H9 (cell line): ENCODE data around the gene BST2. TPM values are rescaled to one million over a fixed set of nuclear protein-coding genes. Genes with fewer than 3 reads are reported as not detected.
A peak's percentile ranks its signal among the peaks of the same experiment; 100 is the strongest.

Experiments
- DNase-seq: peaks from one replicate; pipeline ENCODE4 v3.0.0-alpha.2; 2017
- H2AFZ ChIP-seq: one replicate; pipeline ENCODE4 v1.6.1; 2013; ENCODE audit warnings: mild to moderate bottlenecking, low read length, control low read depth, moderate library complexity
- H2AK5ac ChIP-seq: 2 replicates; pipeline ENCODE4 v1.6.1; 2013; ENCODE audit warnings: low read length, control low read depth, mixed read lengths; ENCODE audit not compliant: insufficient read length
- H2BK120ac ChIP-seq: one replicate; pipeline ENCODE4 v1.6.1; 2013; ENCODE audit warnings: low read depth, mild to moderate bottlenecking, low read length, control low read depth, inconsistent platforms; ENCODE audit not compliant: poor library complexity, severe bottlenecking
- H2BK12ac ChIP-seq: 2 replicates; pipeline ENCODE4 v1.6.1; 2013; ENCODE audit warnings: low read length, control low read depth, mixed read lengths, low read depth; ENCODE audit not compliant: insufficient read length
- H2BK15ac ChIP-seq: 2 replicates; pipeline ENCODE4 v1.6.1; 2013; ENCODE audit warnings: low read depth, low read length, control low read depth
- H2BK20ac ChIP-seq: one replicate; pipeline ENCODE4 v1.6.1; 2013; ENCODE audit warnings: low read depth, mild to moderate bottlenecking, low read length, control low read depth, inconsistent platforms; ENCODE audit not compliant: poor library complexity, severe bottlenecking
- H2BK5ac ChIP-seq: 2 replicates; pipeline ENCODE4 v1.6.1; 2013; ENCODE audit warnings: low read length, control low read depth, mixed read lengths; ENCODE audit not compliant: insufficient read length
- H3K14ac ChIP-seq: 2 replicates; pipeline ENCODE4 v1.6.1; 2013; ENCODE audit warnings: low read length, control low read depth; ENCODE audit not compliant: insufficient read depth
- H3K18ac ChIP-seq: 2 replicates; pipeline ENCODE4 v1.6.1; 2013; ENCODE audit warnings: low read depth, mild to moderate bottlenecking, mixed read lengths, low read length, control low read depth; ENCODE audit not compliant: insufficient read length
- H3K23ac ChIP-seq: 2 replicates; pipeline ENCODE4 v1.6.1; 2013; ENCODE audit warnings: low read length, control low read depth, mixed read lengths, low read depth; ENCODE audit not compliant: insufficient read length
- H3K23me2 ChIP-seq: 2 replicates; pipeline ENCODE4 v1.6.1; 2013; ENCODE audit warnings: low read depth, mild to moderate bottlenecking, mixed read lengths, low read length, control low read depth; ENCODE audit not compliant: insufficient read length, poor library complexity, severe bottlenecking
- H3K27ac ChIP-seq: 2 replicates; pipeline ENCODE4 v1.5.1; 2013; ENCODE audit warnings: low read length, control low read depth, mixed read lengths, low read depth; ENCODE audit not compliant: insufficient read length
- H3K27me3 ChIP-seq: 2 replicates; pipeline ENCODE4 v1.6.1; 2013; ENCODE audit warnings: low read length, control low read depth, inconsistent platforms; ENCODE audit not compliant: insufficient read depth
- H3K4ac ChIP-seq: 2 replicates; pipeline ENCODE4 v1.6.1; 2013; ENCODE audit warnings: low read depth, mild to moderate bottlenecking, control low read depth, inconsistent platforms, low read length, moderate library complexity
- H3K4me1 ChIP-seq: 2 replicates; pipeline ENCODE4 v1.6.1; 2013; ENCODE audit warnings: low read length, control low read depth, inconsistent platforms; ENCODE audit not compliant: insufficient read depth
- H3K4me2 ChIP-seq: 2 replicates; pipeline ENCODE4 v1.6.1; 2013; ENCODE audit warnings: low read length, control low read depth, mixed read lengths; ENCODE audit not compliant: insufficient read length, insufficient read depth
- H3K56ac ChIP-seq: 2 replicates; pipeline ENCODE4 v1.6.1; 2013; ENCODE audit warnings: low read depth, mild to moderate bottlenecking, mixed read lengths, low read length, control low read depth; ENCODE audit not compliant: insufficient read length
- H3K79me1 ChIP-seq: 2 replicates; pipeline ENCODE4 v1.6.1; 2013; ENCODE audit warnings: low read depth, mild to moderate bottlenecking, moderate library complexity, low read length, control low read depth, inconsistent platforms; ENCODE audit not compliant: insufficient read depth, poor library complexity, severe bottlenecking
- H3K79me2 ChIP-seq: 2 replicates; pipeline ENCODE4 v1.6.1; 2013; ENCODE audit warnings: low read length, control low read depth, inconsistent platforms; ENCODE audit not compliant: insufficient read depth
- H3K9ac ChIP-seq: 2 replicates; pipeline ENCODE4 v1.6.1; 2013; ENCODE audit warnings: low read length, control low read depth, mixed read lengths; ENCODE audit not compliant: insufficient read length; ENCODE audit errors: extremely low read depth
- H3K9me3 ChIP-seq: one replicate; pipeline ENCODE4 v1.6.1; 2013; ENCODE audit warnings: low read depth, low read length, inconsistent platforms; ENCODE audit not compliant: control insufficient read depth
- H3T11ph ChIP-seq: one replicate; pipeline ENCODE4 v1.6.1; 2013; ENCODE audit warnings: mild to moderate bottlenecking, low read length, control low read depth, inconsistent platforms
- H4K20me1 ChIP-seq: one replicate; pipeline ENCODE4 v1.6.1; 2013; ENCODE audit not compliant: control insufficient read depth, insufficient read length, insufficient read depth
- H4K5ac ChIP-seq: 2 replicates; pipeline ENCODE4 v1.6.1; 2013; ENCODE audit warnings: low read depth, mild to moderate bottlenecking, mixed read lengths, low read length, control low read depth; ENCODE audit not compliant: insufficient read length
- H4K8ac ChIP-seq: replicated peaks from 2 replicates; pipeline ENCODE4 v1.6.1; 2013; ENCODE audit warnings: low read length, control low read depth, mixed read lengths, low read depth; ENCODE audit not compliant: insufficient read length
- H4K91ac ChIP-seq: 2 replicates; pipeline ENCODE4 v1.6.1; 2013; ENCODE audit warnings: low read depth, mild to moderate bottlenecking, moderate library complexity, mixed read lengths, low read length, control low read depth; ENCODE audit not compliant: insufficient read length
- H3K27ac Mint-ChIP-seq, 3 experiments: 2 replicates in 2 of 3; 3 replicates in 1 of 3; pipeline ENCODE4 v1.8.0; 2020 to 2021; ENCODE audit warnings: mixed read lengths in 3 of 3, mild to moderate bottlenecking in 1 of 3, moderate library complexity in 1 of 3
- H3K27me3 Mint-ChIP-seq: 2 replicates; pipeline ENCODE4 v1.8.0; 2021; ENCODE audit warnings: low read depth, mild to moderate bottlenecking, moderate library complexity, mixed read lengths
- H3K36me3 Mint-ChIP-seq, 3 experiments: 2 replicates in 2 of 3; 3 replicates in 1 of 3; pipeline ENCODE4 v1.8.0; 2020 to 2021; ENCODE audit warnings: low read depth in 3 of 3, mixed read lengths in 3 of 3; ENCODE audit not compliant: insufficient read depth in 1 of 3
- H3K4me1 Mint-ChIP-seq, 2 experiments: 2 replicates each; pipeline ENCODE4 v1.8.0; 2020; ENCODE audit warnings: mixed read lengths in 2 of 2
- H3K4me3 Mint-ChIP-seq, 2 experiments: 2 replicates in 1 of 2; 3 replicates in 1 of 2; pipeline ENCODE4 v1.8.0; 2020 to 2021; ENCODE audit warnings: mild to moderate bottlenecking in 2 of 2, mixed read lengths in 2 of 2, moderate library complexity in 1 of 2
- H3K9me3 Mint-ChIP-seq, 2 experiments: 2 replicates in 1 of 2; 3 replicates in 1 of 2; pipeline ENCODE4 v1.8.0; 2020; ENCODE audit warnings: mild to moderate bottlenecking in 2 of 2, mixed read lengths in 2 of 2, moderate library complexity in 1 of 2
- CTCF ChIP-seq: fragments of 200-600 bp; sonication (generic); conservative IDR thresholded peaks from 3 replicates; pipeline ENCODE4 v1.8.0; 2021; ENCODE audit warnings: antibody characterized with exemption, mild to moderate bottlenecking
- WGBS: extraction: QIAGEN DNeasy Blood & Tissue Kit; methylation state at CpG from one replicate; pipeline ENCODE4 v1.1.7; 2013; ENCODE audit warnings: missing lambda C conversion rate, low lambda C conversion rate, mixed read lengths; ENCODE audit not compliant: insufficient read length; ENCODE audit errors: extremely low coverage; 5-methylcytosine and 5-hydroxymethylcytosine counted together
- total RNA-seq: library from RNA; stranded (reverse); gene quantifications from 2 replicates; pipeline ENCODE4 v1.2.1, GENCODE V29; 2021

The BST2 gene
- total RNA-seq, 1 experiment from 2014 or later, result 63.3 TPM

- Mint-ChIP-seq H3K4me3 (peak overlapping the region; percentile 84 to 94), H3K27me3 (peaks cover 28% of the 10 kb centered on the region), H3K9me3 (no peaks in the 10 kb centered on the region; a peak in 1 of 5 replicates), H3K4me1 (peaks cover 25 to 38% of the 10 kb centered on the region in 2 experiments), H3K27ac (peak overlapping the region; percentile 95 to 97 (median 97); a peak in 5 of 7 replicates), H3K36me3 (peaks cover 3 to 20% (median 4%) of the 10 kb centered on the region in 3 experiments; a peak in 4 of 7 replicates)
- Histone ChIP-seq H3K4me1 (no peaks in the 10 kb centered on the region; the same call in 1 of the 2 replicates), H3K27ac (no peak overlapping the region), H2BK15ac (no peak overlapping the region), H3T11ph (no peak overlapping the region), H2BK5ac (no peak overlapping the region), H2BK120ac (no peak overlapping the region), H2BK12ac (no peak overlapping the region), H2AK5ac (no peak overlapping the region), H3K18ac (no peak overlapping the region), H4K8ac (no peak overlapping the region), H4K5ac (no peak overlapping the region), H3K9me3 (no peaks in the 10 kb centered on the region), H3K4me2 (peak overlapping the region; percentile 70), H4K20me1 (no peaks in the 10 kb centered on the region), H3K79me2 (no peaks in the 10 kb centered on the region), H2AFZ (no peak overlapping the region), H4K91ac (no peak overlapping the region), H3K79me1 (no peaks in the 10 kb centered on the region), H2BK20ac (no peak overlapping the region), H3K4ac (no peak overlapping the region), H3K14ac (no peak overlapping the region), H3K23ac (no peak overlapping the region), H3K27me3 (no peaks in the 10 kb centered on the region), H3K56ac (no peak overlapping the region), H3K23me2 (peaks cover 7% of the 10 kb centered on the region), H3K9ac (no peak overlapping the region)
- no peak for TF ChIP-seq CTCF
- no CpG with 5 or more reads among the region's 3 CpGs for WGBS
- no peak for DNase-seq
Observed at GRCh38 chr19:17418710-17419109, 13.3 kb upstream of the BST2 start.
